ENCODE data around the gene MAGEB6B.
"Not testable (repeated sequence)": the region's sequence is repeated elsewhere in the genome, so short reads cannot be mapped to it uniquely, and the experiment has no call there.

MAGEB6B gene, protein sequence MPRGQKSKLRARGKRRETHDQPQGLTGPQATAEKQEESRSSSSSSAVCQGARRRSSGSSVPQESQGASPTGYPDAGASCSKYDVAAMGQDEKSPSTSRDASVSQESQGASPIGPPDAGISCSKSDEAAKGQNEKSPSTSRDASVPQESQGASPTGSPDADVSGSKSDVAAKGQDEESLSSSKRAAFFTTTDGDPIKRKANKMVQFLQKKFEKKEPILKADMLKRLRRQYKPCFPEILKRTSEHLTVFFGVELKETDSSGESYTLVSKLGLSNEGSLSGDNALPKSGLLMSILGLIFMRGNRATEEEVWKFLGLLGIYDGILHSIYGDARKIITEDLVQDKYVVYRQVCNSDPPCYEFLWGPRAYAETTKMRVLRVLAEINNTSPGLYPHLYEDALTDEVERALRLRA

DNA sequence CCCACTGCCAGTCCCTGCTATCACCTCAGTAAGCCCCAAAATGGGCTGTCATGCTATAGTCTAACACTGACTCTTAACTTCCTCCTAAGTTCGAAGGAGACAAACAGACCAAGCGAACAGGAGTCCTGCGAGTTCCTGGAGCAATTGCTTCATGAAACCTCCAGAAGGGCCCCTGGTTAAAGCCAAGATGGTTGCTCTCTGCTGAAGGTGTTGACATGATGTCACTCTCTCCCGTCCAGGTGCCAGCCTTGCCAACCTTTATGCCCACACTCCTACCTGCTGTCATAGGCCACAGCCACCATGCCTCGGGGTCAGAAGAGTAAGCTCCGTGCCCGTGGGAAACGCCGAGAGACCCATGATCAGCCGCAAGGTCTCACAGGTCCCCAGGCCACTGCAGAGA lies at the start of gene MAGEB6B:
Gene MAGEB6B (plus strand): TSS at position 301 of the 400 bp plus-strand sequence. CDS start 0 bp downstream, at position 301.
- no peak for DNase-seq

DNA sequence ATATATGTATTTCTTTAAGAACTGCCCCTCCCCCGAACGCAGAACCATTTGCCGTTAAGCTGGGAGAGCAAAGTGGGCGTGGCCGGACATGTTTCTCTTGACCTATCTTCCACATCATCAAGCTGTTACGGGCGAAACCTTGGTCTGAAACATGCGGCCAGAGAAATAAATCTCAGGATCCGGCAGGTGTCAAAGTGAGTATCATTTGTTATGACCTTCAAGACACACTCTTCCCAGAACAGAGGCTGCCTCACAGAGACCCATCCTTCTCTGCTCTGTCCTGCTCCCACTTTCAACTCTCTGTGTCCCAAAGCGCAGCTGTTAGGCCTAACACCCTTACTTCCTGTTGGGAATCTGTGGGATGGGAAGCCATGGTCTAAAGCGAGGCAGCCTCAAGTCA lies 22.1 kb upstream of the MAGEB6B start, which contains the start of gene MAGEB18:
Gene MAGEB18 (plus strand): TSS at position 70 of the 400 bp plus-strand sequence. CDS start 643 bp downstream, outside the sequence.
- no peak for DNase-seq

DNA sequence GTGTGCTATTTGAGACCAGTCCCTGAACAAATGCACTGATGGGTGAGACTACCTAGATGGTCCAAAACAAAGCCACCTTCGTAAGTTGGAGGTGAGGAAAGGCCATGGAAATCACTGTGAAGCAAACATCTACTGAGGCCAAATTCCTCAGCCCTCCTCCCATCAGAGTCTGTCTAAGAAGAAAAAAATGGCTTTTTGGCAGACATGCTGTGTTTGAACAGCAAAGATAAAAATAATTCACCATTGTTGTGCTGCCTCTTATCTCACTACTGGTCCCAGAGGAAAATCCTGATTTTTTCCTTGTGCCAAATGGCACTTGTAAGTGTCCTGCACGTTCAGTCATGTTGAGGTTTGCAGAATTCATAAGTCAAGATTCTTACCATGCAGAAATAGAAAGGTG lies 14.4 kb upstream of the MAGEB6B start:
- no peak for DNase-seq

DNA sequence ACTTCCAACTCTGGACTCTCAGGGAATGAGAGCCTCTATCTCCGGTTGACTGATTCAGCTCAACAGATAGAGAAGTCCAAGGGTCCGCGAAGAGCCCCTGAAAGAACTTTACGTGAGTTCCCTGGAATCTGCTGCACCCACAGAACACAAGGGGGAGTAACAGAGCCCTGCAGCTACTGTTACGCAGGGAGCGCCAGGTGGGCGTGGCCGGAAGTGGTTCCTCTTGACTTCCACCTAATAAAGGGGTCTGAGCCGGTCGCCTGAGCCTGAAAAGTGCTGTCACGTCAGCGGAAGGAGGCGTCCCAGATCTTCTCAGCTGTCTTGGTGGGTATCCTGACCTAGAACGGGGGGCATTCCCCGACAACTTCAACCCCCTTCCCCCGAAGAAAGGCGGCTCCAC lies 31.8 kb downstream of the MAGEB6B start, which contains the start of gene MAGEB6:
Gene MAGEB6 (plus strand): TSS at position 237 of the 400 bp plus-strand sequence. CDS start 1,407 bp downstream, outside the sequence.
- no peak for DNase-seq

DNA sequence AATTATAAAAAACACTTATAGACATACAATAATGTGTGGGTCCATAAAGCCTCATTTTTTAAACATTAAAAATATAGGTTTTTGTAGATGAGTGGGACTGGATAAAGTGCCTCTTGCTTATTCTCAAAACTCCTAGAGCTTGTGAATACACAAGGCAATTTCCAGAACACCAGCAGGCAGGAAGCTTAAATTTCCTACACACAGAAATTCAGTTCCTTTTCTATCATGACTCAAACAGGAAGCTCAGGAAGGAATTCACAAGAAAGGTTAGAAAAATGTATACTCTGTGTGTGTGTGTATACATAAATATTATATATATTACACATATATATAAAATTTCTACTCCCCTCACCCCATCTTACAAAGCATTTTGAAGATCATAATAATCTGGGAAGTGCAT lies 43.2 kb downstream of the MAGEB6B start:
- no peak for DNase-seq

DNA sequence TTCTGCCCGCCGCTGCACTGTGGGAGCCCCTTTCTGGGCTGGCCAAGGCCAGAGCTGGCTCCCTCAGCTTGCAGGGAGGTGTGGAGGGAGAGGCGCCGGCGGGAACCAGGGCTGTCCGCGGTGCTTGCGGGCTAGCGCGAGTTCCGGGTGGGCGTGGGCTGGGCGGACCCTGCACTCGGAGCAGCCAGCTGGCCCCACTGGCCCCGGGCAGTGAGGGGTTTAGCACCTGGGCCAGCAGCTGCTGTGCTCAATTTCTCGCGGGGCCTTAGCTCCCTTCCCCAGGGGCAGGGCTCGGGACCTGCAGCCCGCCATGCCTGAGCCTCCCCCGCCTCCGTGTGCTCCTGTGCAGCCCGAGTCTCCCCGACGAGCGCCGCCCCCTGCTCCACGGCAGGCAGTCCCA lies 44.3 kb downstream of the MAGEB6B start:
- DNase-seq: not testable (repeated sequence)

DNA sequence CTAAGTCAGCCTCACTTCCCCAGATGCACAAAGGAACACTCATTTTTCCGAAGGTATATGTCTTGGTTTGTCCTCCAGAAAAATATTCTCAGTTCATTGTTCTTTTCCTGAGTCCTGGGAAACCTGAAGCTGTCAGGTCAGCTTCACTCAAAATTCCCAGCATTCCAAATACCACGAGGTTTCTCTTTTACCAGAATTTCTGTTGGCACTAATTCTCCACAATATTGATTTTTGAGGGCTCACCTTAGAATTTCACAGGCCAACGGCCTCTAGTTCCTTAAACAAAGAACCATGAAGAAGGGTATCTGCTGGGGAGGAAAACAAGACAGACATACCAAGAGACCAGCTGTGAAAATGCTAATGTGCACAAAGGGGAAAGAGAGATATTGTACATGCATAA lies 47.6 kb downstream of the MAGEB6B start:
- no peak for DNase-seq

All from right hindlimb (tissue), 1 donor.